ENCODE measurements around the gene FILIP1L. TPM values are rescaled to one million over a fixed set of nuclear protein-coding genes. Genes with fewer than 3 reads are reported as not detected.

The FILIP1L gene
- total and polyA plus RNA-seq, 2 of the 8 experiments (the other 6 are each of a cell fraction or from before 2014, with no cell fraction given): 0.06 to 0.09 TPM

- H3K9ac ChIP-seq (replicated peaks in 1 of 4; ENCODE audit: extremely low read depth in 1 of 4, low read depth in 3 of 4, low read length in 3 of 4): no peak overlapping the region
- H3K27ac ChIP-seq (ENCODE audit: low read depth, low read length): no peak overlapping the region
- H3K56ac ChIP-seq (replicated peaks; ENCODE audit: insufficient read length, low read depth, low read length): no peak overlapping the region
- no peaks in the 10 kb centered on the region for H4K20me1 ChIP-seq (replicated peaks in 1 of 2; ENCODE audit: control insufficient read depth in 1 of 2, insufficient read depth in 2 of 2, low read length in 2 of 2)
- ChIA-PET CTCF (ENCODE audit: partially characterized antibody) (no interaction called here), POLR2A (ENCODE audit: partially characterized antibody) (interaction anchor here (0.6 kb wide), 1 partner anchor 103 kb away, joined by 3 read pairs; no protein-coding TSS in a partner anchor)
- no peak overlapping the region for H3K23ac ChIP-seq (ENCODE audit: insufficient read length)
- H3K23me2 ChIP-seq (ENCODE audit: low read depth, low read length): no peaks in the 10 kb centered on the region
- no peak overlapping the region for H2BK12ac ChIP-seq (ENCODE audit: low read depth, low read length)
- TF ChIP-seq TAF7 (optimal IDR thresholded peaks at IDR 0.05; ENCODE audit: borderline replicate concordance, low read depth, low read length) (no peak), ATF3 (IDR thresholded peaks at IDR 0.05; ENCODE audit: insufficient read depth, low read depth, low read length) (no peak), POU5F1 (IDR thresholded peaks at IDR 0.05; ENCODE audit: low read depth, low read length) (no peak)
- no peak overlapping the region for H4K5ac ChIP-seq (ENCODE audit: insufficient read length, low read depth, low read length)
- H4K91ac ChIP-seq (replicated peaks; ENCODE audit: insufficient read length, low read length): no peak overlapping the region
- no peak overlapping the region for H2BK120ac ChIP-seq (replicated peaks; ENCODE audit: low read depth, low read length)
- WGBS, 2 experiments (ENCODE audit: extremely low coverage in 1 of 2, insufficient coverage in 1 of 2, insufficient read length in 1 of 2, insufficient replicate concordance in 2 of 2, low coverage in 1 of 2, low lambda C conversion rate in 2 of 2, missing lambda C conversion rate in 1 of 2): 85% methylated on average over 2 of the region's 2 CpGs; no CpG with 5 or more reads in 1 of the 2 experiments
- no peak overlapping the region for H3K4me2 ChIP-seq (ENCODE audit: insufficient read depth in 1 of 2, low read depth in 2 of 2, low read length in 2 of 2)
- H3K27me3 ChIP-seq (replicated peaks in 1 of 4; ENCODE audit: control insufficient read depth in 3 of 4, extremely low read depth in 1 of 4, insufficient read depth in 3 of 4, low read length in 3 of 4): no peaks in the 10 kb centered on the region
- DNase-seq (ENCODE audit: low read depth in 1 of 2, low spot score in 2 of 2) (no peak), FAIRE-seq (no peak)
- H3K18ac ChIP-seq (ENCODE audit: extremely low read depth, low read length): no peak overlapping the region
- no peak overlapping the region for H2BK20ac ChIP-seq (ENCODE audit: low read length)
- no peaks in the 10 kb centered on the region for H3K9me3 ChIP-seq (ENCODE audit: insufficient read depth in 2 of 2, low read depth in 1 of 2, low read length in 1 of 2)
- no peak overlapping the region for H4K8ac ChIP-seq (ENCODE audit: extremely low read depth, insufficient read depth, low read length)
- H2AK5ac ChIP-seq (ENCODE audit: low read depth, low read length): no peak overlapping the region
- no peak overlapping the region for H2AFZ ChIP-seq (ENCODE audit: low read length)
- no peak overlapping the region for H3K4ac ChIP-seq (replicated peaks; ENCODE audit: insufficient read length, low read depth, low read length)
- no peaks in the 10 kb centered on the region for H3K4me1 ChIP-seq (replicated peaks in 1 of 4; ENCODE audit: control insufficient read depth in 3 of 4, insufficient read depth in 4 of 4, low read length in 3 of 4)
- no peak overlapping the region for H3K14ac ChIP-seq (ENCODE audit: insufficient read length)
- no peak overlapping the region for H2BK5ac ChIP-seq (ENCODE audit: low read depth, low read length)
- H2BK15ac ChIP-seq (ENCODE audit: low read length): no peak overlapping the region
- no peaks in the 10 kb centered on the region for H3K79me2 ChIP-seq (ENCODE audit: control insufficient read depth in 1 of 2, insufficient read depth in 2 of 2, low read length in 2 of 2)
- H3K79me1 ChIP-seq (ENCODE audit: low read depth, low read length): no peaks in the 10 kb centered on the region
- no peaks in the 10 kb centered on the region for H3K36me3 ChIP-seq (ENCODE audit: control insufficient read depth in 2 of 4, insufficient read depth in 4 of 4, low read length in 3 of 4)
- H3K4me3 ChIP-seq (ENCODE audit: extremely low read depth in 1 of 4, insufficient read depth in 2 of 4, low read depth in 3 of 4, low read length in 4 of 4): no peak overlapping the region
Observed at GRCh38 chr3:99967796-99968195, 146.5 kb downstream of the FILIP1L start.

All from H1 (cell line).